Upper lobe of left lung (tissue), 4 donors: Measurements from ENCODE around the gene TSPAN11.

Experiments
- EP300 ChIP-seq, 4 donors: sonication (generic); formaldehyde crosslinking; IDR thresholded peaks; one replicate each; pipeline ENCODE4 v1.5.1; 2017; ENCODE audit warnings: antibody characterized with exemption in 4 of 4, control low read depth in 2 of 4
- POLR2A ChIP-seq, 4 donors: fragments of 450-650 bp; IDR thresholded peaks; one replicate each; pipeline ENCODE4 v1.5.1; 2016 to 2017; ENCODE audit warnings: antibody characterized with exemption in 4 of 4, mild to moderate bottlenecking in 2 of 4
- POLR2AphosphoS5 ChIP-seq, 2 donors: sonication (generic); formaldehyde crosslinking; IDR thresholded peaks; one replicate each; pipeline ENCODE4 v1.5.1; 2017; ENCODE audit warnings: antibody characterized with exemption in 2 of 2
- TF ChIP-seq, protein P1 (sequence below), 6 experiments: fragments of 450-650 bp in 4 of 6; fragments of 200-600 bp in 2 of 6; sonication (generic) in 2 of 6; IDR thresholded peaks; one replicate each; pipeline ENCODE4 v1.5.1; 2016 to 2019; ENCODE audit warnings: antibody characterized with exemption in 6 of 6

DNA sequence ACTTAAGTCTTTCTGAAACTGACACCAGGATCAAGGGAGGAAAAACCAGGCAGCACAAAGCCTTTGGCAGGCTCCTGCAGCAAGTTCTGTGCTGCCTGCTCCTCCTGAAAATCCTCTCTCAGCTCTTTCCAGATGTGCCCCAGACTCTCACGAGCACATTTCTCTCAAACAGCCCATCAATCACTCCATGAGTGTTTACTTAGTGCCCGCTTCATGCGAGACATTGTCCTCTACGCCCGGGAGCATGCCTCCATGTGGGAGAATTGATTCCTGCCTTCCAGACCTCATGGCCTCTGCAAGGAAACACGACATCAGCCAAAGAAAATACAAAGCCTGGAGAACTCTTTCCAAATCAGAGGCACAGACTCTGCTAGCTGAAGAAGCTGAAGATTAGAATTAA lies 46.5 kb upstream of the TSPAN11 start:
- no peak for TF ChIP-seq POLR2A (IDR thresholded peaks at IDR 0.05)
- TF ChIP-seq, protein P1, sequence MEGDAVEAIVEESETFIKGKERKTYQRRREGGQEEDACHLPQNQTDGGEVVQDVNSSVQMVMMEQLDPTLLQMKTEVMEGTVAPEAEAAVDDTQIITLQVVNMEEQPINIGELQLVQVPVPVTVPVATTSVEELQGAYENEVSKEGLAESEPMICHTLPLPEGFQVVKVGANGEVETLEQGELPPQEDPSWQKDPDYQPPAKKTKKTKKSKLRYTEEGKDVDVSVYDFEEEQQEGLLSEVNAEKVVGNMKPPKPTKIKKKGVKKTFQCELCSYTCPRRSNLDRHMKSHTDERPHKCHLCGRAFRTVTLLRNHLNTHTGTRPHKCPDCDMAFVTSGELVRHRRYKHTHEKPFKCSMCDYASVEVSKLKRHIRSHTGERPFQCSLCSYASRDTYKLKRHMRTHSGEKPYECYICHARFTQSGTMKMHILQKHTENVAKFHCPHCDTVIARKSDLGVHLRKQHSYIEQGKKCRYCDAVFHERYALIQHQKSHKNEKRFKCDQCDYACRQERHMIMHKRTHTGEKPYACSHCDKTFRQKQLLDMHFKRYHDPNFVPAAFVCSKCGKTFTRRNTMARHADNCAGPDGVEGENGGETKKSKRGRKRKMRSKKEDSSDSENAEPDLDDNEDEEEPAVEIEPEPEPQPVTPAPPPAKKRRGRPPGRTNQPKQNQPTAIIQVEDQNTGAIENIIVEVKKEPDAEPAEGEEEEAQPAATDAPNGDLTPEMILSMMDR (IDR thresholded peaks at IDR 0.05): no peak
- TF ChIP-seq POLR2AphosphoS5 (IDR thresholded peaks at IDR 0.05): no peak
- no peak for TF ChIP-seq EP300 (IDR thresholded peaks at IDR 0.05)
